ENCODE results near the gene PATJ.

Gene PATJ

GRCh38 chr1:61981870-61982660 is 239.8 kb downstream of the PATJ start:
- TF ChIP-seq FOXP2 (optimal IDR thresholded peaks at IDR 0.05; ENCODE audit: borderline replicate concordance, extremely low read depth, extremely low read length, insufficient read depth) (no peak), SIN3A (IDR thresholded peaks at IDR 0.05; ENCODE audit: borderline replicate concordance, insufficient read depth, low read length) (no peak), TAF1 (IDR thresholded peaks at IDR 0.05; ENCODE audit: borderline replicate concordance, insufficient read depth, low read length) (no peak), POLR2AphosphoS5 (IDR thresholded peaks at IDR 0.05; ENCODE audit: low read depth, low read length) (no peak)
- TF ChIP-seq, protein P1, sequence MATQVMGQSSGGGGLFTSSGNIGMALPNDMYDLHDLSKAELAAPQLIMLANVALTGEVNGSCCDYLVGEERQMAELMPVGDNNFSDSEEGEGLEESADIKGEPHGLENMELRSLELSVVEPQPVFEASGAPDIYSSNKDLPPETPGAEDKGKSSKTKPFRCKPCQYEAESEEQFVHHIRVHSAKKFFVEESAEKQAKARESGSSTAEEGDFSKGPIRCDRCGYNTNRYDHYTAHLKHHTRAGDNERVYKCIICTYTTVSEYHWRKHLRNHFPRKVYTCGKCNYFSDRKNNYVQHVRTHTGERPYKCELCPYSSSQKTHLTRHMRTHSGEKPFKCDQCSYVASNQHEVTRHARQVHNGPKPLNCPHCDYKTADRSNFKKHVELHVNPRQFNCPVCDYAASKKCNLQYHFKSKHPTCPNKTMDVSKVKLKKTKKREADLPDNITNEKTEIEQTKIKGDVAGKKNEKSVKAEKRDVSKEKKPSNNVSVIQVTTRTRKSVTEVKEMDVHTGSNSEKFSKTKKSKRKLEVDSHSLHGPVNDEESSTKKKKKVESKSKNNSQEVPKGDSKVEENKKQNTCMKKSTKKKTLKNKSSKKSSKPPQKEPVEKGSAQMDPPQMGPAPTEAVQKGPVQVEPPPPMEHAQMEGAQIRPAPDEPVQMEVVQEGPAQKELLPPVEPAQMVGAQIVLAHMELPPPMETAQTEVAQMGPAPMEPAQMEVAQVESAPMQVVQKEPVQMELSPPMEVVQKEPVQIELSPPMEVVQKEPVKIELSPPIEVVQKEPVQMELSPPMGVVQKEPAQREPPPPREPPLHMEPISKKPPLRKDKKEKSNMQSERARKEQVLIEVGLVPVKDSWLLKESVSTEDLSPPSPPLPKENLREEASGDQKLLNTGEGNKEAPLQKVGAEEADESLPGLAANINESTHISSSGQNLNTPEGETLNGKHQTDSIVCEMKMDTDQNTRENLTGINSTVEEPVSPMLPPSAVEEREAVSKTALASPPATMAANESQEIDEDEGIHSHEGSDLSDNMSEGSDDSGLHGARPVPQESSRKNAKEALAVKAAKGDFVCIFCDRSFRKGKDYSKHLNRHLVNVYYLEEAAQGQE (IDR thresholded peaks at IDR 0.05; ENCODE audit: insufficient read depth in 1 of 2, low read depth in 2 of 2, low read length in 2 of 2): no peak

GRCh38 chr1:61983236-61983635 is 241.0 kb downstream of the PATJ start:
- TF ChIP-seq POLR2AphosphoS5 (IDR thresholded peaks at IDR 0.05; ENCODE audit: low read depth, low read length): no peak
- TF ChIP-seq TAF1 (IDR thresholded peaks at IDR 0.05; ENCODE audit: borderline replicate concordance, insufficient read depth, low read length): no peak
- TF ChIP-seq FOXP2 (optimal IDR thresholded peaks at IDR 0.05; ENCODE audit: borderline replicate concordance, extremely low read depth, extremely low read length, insufficient read depth): no peak
- TF ChIP-seq SIN3A (IDR thresholded peaks at IDR 0.05; ENCODE audit: borderline replicate concordance, insufficient read depth, low read length): no peak
- TF ChIP-seq, protein P1 (IDR thresholded peaks at IDR 0.05; ENCODE audit: insufficient read depth in 1 of 2, low read depth in 2 of 2, low read length in 2 of 2): no peak

DNA sequence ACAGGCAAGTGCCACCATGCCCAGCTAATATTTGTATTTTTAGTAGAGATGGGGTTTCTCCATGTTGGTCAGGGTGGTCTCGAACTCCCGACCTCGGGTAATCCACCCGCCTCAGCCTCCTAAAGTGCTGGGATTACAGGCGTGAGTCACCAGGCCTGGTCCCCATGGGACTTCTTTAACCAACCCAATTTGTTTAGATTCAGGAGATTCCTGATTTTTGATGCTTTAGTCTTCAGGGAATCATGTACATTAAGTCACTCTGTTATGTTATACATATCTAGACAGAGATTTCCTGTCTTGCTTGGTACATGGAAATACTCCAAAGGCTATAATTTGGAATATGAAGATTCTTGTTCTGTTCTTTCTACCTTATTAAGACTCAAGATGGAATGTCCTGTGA is 250.0 kb downstream of the PATJ start:
- TF ChIP-seq TAF1 (IDR thresholded peaks at IDR 0.05; ENCODE audit: borderline replicate concordance, insufficient read depth, low read length) (no peak), SIN3A (IDR thresholded peaks at IDR 0.05; ENCODE audit: borderline replicate concordance, insufficient read depth, low read length) (no peak), POLR2AphosphoS5 (IDR thresholded peaks at IDR 0.05; ENCODE audit: low read depth, low read length) (no peak), FOXP2 (optimal IDR thresholded peaks at IDR 0.05; ENCODE audit: borderline replicate concordance, extremely low read depth, extremely low read length, insufficient read depth) (no peak)
- TF ChIP-seq, protein P1 (IDR thresholded peaks at IDR 0.05; ENCODE audit: insufficient read depth in 1 of 2, low read depth in 2 of 2, low read length in 2 of 2): no peak

GRCh38 chr1:61993331-61993961 is 251.2 kb downstream of the PATJ start:
- TF ChIP-seq TAF1 (IDR thresholded peaks at IDR 0.05; ENCODE audit: borderline replicate concordance, insufficient read depth, low read length) (no peak), POLR2AphosphoS5 (IDR thresholded peaks at IDR 0.05; ENCODE audit: low read depth, low read length) (no peak)

DNA sequence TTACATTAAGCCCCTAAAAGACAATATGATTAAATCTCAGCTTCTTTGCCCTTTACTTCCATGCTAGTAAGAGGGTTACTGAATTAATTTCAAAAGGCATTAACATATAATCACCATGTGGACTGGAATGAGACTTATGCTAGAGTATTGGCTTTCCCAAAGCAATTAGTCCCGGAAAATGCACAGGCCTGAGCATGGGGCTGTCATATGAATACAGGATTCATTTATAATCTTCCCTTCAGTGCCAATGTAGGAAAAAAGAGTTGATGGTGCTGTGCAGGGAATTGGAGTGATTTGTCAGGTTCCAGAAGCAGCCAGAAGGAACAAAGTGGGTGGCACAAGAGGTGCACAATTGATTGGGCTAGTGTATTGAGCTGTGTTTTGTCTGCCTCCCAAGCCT is 253.4 kb downstream of the PATJ start:
- no peak for TF ChIP-seq SIN3A (IDR thresholded peaks at IDR 0.05; ENCODE audit: borderline replicate concordance, insufficient read depth, low read length)
- TF ChIP-seq, protein P1 (IDR thresholded peaks at IDR 0.05; ENCODE audit: insufficient read depth in 1 of 2, low read depth in 2 of 2, low read length in 2 of 2): no peak
- no peak for TF ChIP-seq FOXP2 (optimal IDR thresholded peaks at IDR 0.05; ENCODE audit: borderline replicate concordance, extremely low read depth, extremely low read length, insufficient read depth)
- TF ChIP-seq TAF1 (IDR thresholded peaks at IDR 0.05; ENCODE audit: borderline replicate concordance, insufficient read depth, low read length): no peak
- no peak for TF ChIP-seq POLR2AphosphoS5 (IDR thresholded peaks at IDR 0.05; ENCODE audit: low read depth, low read length)
